ENCODE measurements around the gene KCNK4. TPM values are rescaled to one million over a fixed set of nuclear protein-coding genes. Genes with fewer than 3 reads are reported as not detected.

KCNK4 gene
- total RNA-seq, 1 experiment from 2014 or later = 1.1 TPM

DNA sequence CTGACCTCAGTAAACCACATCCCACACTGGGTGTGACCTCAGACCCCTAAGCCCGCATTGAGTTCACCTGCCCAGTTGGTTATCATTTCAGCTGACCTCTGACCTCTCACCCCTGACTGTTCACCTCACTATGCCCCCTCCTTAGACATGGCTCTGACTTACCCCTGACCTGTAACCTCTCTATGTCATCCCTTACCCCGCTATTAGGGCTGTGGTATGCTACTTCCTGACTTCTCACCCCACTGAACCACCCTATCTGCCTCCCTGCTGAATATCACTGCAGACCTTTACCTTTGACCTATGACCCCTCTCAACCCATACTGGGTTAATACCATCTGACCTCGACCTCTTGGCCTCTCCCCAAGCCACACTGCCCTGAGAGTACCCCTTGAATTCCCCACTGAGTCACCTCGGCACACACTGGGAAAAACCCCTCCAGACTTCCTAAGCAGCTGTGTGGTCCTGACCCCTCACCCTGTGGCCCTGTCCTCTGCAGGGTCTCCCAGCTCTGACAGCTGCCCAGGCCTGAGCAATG is 31.5 kb upstream of the KCNK4 start:
- POLR2A ChIA-PET = no interaction called here
- Histone ChIP-seq H3K27ac (ENCODE audit: low read length) (no peak overlapping the region), H3K4me3 (ENCODE audit: low read depth in 2 of 2, low read length in 2 of 2) (no peak overlapping the region), H3K27me3 (ENCODE audit: control insufficient read depth, insufficient read depth, low read length) (no peaks in the 10 kb centered on the region), H3K4me1 (ENCODE audit: control insufficient read depth, insufficient read depth, low read length) (peaks cover 3% of the 10 kb centered on the region; the same call in 1 of the 2 replicates), H3K9me3 (ENCODE audit: control insufficient read depth, insufficient read depth, low read depth, low read length) (no peaks in the 10 kb centered on the region), H3K36me3 (ENCODE audit: control insufficient read depth, insufficient read depth, low read length) (no peaks in the 10 kb centered on the region; the same call in 1 of the 2 replicates)
- in situ Hi-C loops (cut with HindIII; ENCODE audit: low pct_unique_long_range_greater_than_20kb, low sequenced_read_pairs) (no loop called here), intact Hi-C loops (cut with micrococcal nuclease; ENCODE audit: unreplicated experiment) (no loop called here)
- DNase-seq (ENCODE audit: low read depth, low spot score) (no peak), ATAC-seq (no peak)
- TF ChIP-seq POLR2AphosphoS5 (IDR thresholded peaks at IDR 0.05; ENCODE audit: low read depth, low read length) (no peak), SIN3A (IDR thresholded peaks at IDR 0.05; ENCODE audit: borderline replicate concordance, insufficient read depth, low read depth, low read length) (no peak), TCF7L2 (IDR thresholded peaks at IDR 0.05; ENCODE audit: low read depth, low read length) (no peak)
- TF ChIP-seq, protein P1, sequence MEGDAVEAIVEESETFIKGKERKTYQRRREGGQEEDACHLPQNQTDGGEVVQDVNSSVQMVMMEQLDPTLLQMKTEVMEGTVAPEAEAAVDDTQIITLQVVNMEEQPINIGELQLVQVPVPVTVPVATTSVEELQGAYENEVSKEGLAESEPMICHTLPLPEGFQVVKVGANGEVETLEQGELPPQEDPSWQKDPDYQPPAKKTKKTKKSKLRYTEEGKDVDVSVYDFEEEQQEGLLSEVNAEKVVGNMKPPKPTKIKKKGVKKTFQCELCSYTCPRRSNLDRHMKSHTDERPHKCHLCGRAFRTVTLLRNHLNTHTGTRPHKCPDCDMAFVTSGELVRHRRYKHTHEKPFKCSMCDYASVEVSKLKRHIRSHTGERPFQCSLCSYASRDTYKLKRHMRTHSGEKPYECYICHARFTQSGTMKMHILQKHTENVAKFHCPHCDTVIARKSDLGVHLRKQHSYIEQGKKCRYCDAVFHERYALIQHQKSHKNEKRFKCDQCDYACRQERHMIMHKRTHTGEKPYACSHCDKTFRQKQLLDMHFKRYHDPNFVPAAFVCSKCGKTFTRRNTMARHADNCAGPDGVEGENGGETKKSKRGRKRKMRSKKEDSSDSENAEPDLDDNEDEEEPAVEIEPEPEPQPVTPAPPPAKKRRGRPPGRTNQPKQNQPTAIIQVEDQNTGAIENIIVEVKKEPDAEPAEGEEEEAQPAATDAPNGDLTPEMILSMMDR (IDR thresholded peaks at IDR 0.05) = no peak
- TF ChIP-seq, protein P2, sequence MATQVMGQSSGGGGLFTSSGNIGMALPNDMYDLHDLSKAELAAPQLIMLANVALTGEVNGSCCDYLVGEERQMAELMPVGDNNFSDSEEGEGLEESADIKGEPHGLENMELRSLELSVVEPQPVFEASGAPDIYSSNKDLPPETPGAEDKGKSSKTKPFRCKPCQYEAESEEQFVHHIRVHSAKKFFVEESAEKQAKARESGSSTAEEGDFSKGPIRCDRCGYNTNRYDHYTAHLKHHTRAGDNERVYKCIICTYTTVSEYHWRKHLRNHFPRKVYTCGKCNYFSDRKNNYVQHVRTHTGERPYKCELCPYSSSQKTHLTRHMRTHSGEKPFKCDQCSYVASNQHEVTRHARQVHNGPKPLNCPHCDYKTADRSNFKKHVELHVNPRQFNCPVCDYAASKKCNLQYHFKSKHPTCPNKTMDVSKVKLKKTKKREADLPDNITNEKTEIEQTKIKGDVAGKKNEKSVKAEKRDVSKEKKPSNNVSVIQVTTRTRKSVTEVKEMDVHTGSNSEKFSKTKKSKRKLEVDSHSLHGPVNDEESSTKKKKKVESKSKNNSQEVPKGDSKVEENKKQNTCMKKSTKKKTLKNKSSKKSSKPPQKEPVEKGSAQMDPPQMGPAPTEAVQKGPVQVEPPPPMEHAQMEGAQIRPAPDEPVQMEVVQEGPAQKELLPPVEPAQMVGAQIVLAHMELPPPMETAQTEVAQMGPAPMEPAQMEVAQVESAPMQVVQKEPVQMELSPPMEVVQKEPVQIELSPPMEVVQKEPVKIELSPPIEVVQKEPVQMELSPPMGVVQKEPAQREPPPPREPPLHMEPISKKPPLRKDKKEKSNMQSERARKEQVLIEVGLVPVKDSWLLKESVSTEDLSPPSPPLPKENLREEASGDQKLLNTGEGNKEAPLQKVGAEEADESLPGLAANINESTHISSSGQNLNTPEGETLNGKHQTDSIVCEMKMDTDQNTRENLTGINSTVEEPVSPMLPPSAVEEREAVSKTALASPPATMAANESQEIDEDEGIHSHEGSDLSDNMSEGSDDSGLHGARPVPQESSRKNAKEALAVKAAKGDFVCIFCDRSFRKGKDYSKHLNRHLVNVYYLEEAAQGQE (IDR thresholded peaks at IDR 0.05; ENCODE audit: insufficient read depth in 1 of 2, low read depth in 2 of 2, low read length in 1 of 2) = no peak
- CTCF ChIA-PET = no interaction called here
- no TSS peak for BruUV-seq (replicated peaks)

- ATAC-seq = no peak
- in situ Hi-C loops (cut with HindIII; ENCODE audit: low pct_unique_long_range_greater_than_20kb, low sequenced_read_pairs) = no loop called here
- intact Hi-C loops (cut with micrococcal nuclease; ENCODE audit: unreplicated experiment) = no loop called here
- BruUV-seq (replicated peaks) = no TSS peak
- ChIA-PET CTCF (no interaction called here), POLR2A (no interaction called here)
- DNase-seq (ENCODE audit: low read depth, low spot score) = no peak
- no peaks in the 10 kb centered on the region for H3K27me3 ChIP-seq (ENCODE audit: control insufficient read depth, insufficient read depth, low read length)
- H3K27ac ChIP-seq (ENCODE audit: low read length) = no peak overlapping the region
- H3K9me3 ChIP-seq (ENCODE audit: control insufficient read depth, insufficient read depth, low read depth, low read length) = no peaks in the 10 kb centered on the region
- H3K36me3 ChIP-seq (ENCODE audit: control insufficient read depth, insufficient read depth, low read length) = no peaks in the 10 kb centered on the region; the same call in 1 of the 2 replicates
- peaks cover 3% of the 10 kb centered on the region; the same call in 1 of the 2 replicates for H3K4me1 ChIP-seq (ENCODE audit: control insufficient read depth, insufficient read depth, low read length)
- no peak overlapping the region for H3K4me3 ChIP-seq (ENCODE audit: low read depth in 2 of 2, low read length in 2 of 2)
- TF ChIP-seq TCF7L2 (IDR thresholded peaks at IDR 0.05; ENCODE audit: low read depth, low read length) (no peak), SIN3A (IDR thresholded peaks at IDR 0.05; ENCODE audit: borderline replicate concordance, insufficient read depth, low read depth, low read length) (no peak), POLR2AphosphoS5 (IDR thresholded peaks at IDR 0.05; ENCODE audit: low read depth, low read length) (no peak)
- TF ChIP-seq, protein P1 (IDR thresholded peaks at IDR 0.05) = no peak
- TF ChIP-seq, protein P2 (IDR thresholded peaks at IDR 0.05; ENCODE audit: insufficient read depth in 1 of 2, low read depth in 2 of 2, low read length in 1 of 2) = no peak
Observed at GRCh38 chr11:64260147-64260708, 30.9 kb upstream of the KCNK4 start.
